Tibial artery (tissue), 4 donors: ENCODE results near the gene CACNA1I.

Source experiments
- DNase-seq, 2 donors: peaks; one replicate each; pipeline ENCODE4 v3.0.0-alpha.2; 2019
- H3K27ac ChIP-seq, 2 donors: fragments of 200-600 bp; sonication (generic) in 1 of 2; 1 replicate in 1 of 2; 2 replicates in 1 of 2; pipeline ENCODE4 v1.5.1; 2018 to 2019; ENCODE audit warnings: mild to moderate bottlenecking in 1 of 2
- H3K27me3 ChIP-seq, 2 donors: fragments of 200-600 bp; sonication (generic) in 1 of 2; one replicate each; pipeline versions ENCODE4 v1.5.1 to v1.6.0; 2016 to 2019
- H3K36me3 ChIP-seq, 3 donors: fragments of 200-600 bp; sonication (generic) in 2 of 3; one replicate each; pipeline ENCODE4 v1.5.1; 2016 to 2019; ENCODE audit warnings: mild to moderate bottlenecking in 2 of 3
- H3K4me1 ChIP-seq, 4 donors: fragments of 200-600 bp; sonication (generic) in 2 of 4; 1 replicate in 3 of 4; 2 replicates in 1 of 4; pipeline ENCODE4 v1.5.1; 2016 to 2019
- H3K4me3 ChIP-seq, 2 donors: fragments of 200-600 bp; sonication (generic) in 1 of 2; 1 replicate in 1 of 2; 2 replicates in 1 of 2; pipeline ENCODE4 v1.5.1; 2018 to 2019; ENCODE audit warnings: mild to moderate bottlenecking in 2 of 2
- H3K9me3 ChIP-seq, 3 donors: fragments of 200-600 bp; sonication (generic) in 1 of 3; one replicate each; pipeline ENCODE4 v1.5.1; 2016 to 2019
- CTCF ChIP-seq, 2 experiments: fragments of 200-600 bp in 1 of 2; fragments of 450-650 bp in 1 of 2; IDR thresholded peaks; one replicate each; pipeline ENCODE4 v1.5.1; 2017 to 2019; ENCODE audit warnings: antibody characterized with exemption in 2 of 2, mild to moderate bottlenecking in 1 of 2, moderate library complexity in 1 of 2
- intact Hi-C: fragments of 100-400 bp; cut with DNase I; formaldehyde crosslinking; loops from one replicate; pipeline ENCODE4 v1.15.0; 2023; ENCODE audit warnings: low total_unique reads

Gene CACNA1I

GRCh38 chr22:39623603-39624500 lies 53.3 kb downstream of the CACNA1I start:
- Histone ChIP-seq H3K36me3 (no peaks in the 10 kb centered on the region), H3K4me3 (no peak overlapping the region), H3K27me3 (peaks cover 0 to 93% of the 10 kb centered on the region in 2 donors), H3K4me1 (no peaks in the 10 kb centered on the region), H3K9me3 (no peaks in the 10 kb centered on the region), H3K27ac (no peak overlapping the region)
- intact Hi-C loops = no loop called here
- TF ChIP-seq CTCF (IDR thresholded peaks at IDR 0.05) = no peak
- DNase-seq = no peak

GRCh38 chr22:39624501-39624821 lies 53.9 kb downstream of the CACNA1I start:
- no peaks in the 10 kb centered on the region for H3K36me3 ChIP-seq
- H3K4me3 ChIP-seq = no peak overlapping the region
- H3K27ac ChIP-seq = no peak overlapping the region
- H3K27me3 ChIP-seq = peaks cover 0 to 93% of the 10 kb centered on the region in 2 donors
- no peaks in the 10 kb centered on the region for H3K4me1 ChIP-seq
- no peaks in the 10 kb centered on the region for H3K9me3 ChIP-seq
- DNase-seq = no peak
- intact Hi-C loops = no loop called here
- no peak for TF ChIP-seq CTCF (IDR thresholded peaks at IDR 0.05)

GRCh38 chr22:39625569-39626537 lies 55.3 kb downstream of the CACNA1I start:
- TF ChIP-seq CTCF (IDR thresholded peaks at IDR 0.05) = no peak
- intact Hi-C loops = no loop called here
- H3K36me3 ChIP-seq = no peaks in the 10 kb centered on the region
- no peaks in the 10 kb centered on the region for H3K4me1 ChIP-seq
- H3K27me3 ChIP-seq = peaks cover 0 to 91% of the 10 kb centered on the region in 2 donors
- no peaks in the 10 kb centered on the region for H3K9me3 ChIP-seq
- DNase-seq = no peak
- H3K4me3 ChIP-seq = no peak overlapping the region
- H3K27ac ChIP-seq = no peak overlapping the region

- Histone ChIP-seq H3K4me1 (no peaks in the 10 kb centered on the region), H3K9me3 (no peaks in the 10 kb centered on the region), H3K4me3 (no peak overlapping the region), H3K27me3 (peaks cover 0 to 90% of the 10 kb centered on the region in 2 donors), H3K27ac (no peak overlapping the region), H3K36me3 (no peaks in the 10 kb centered on the region)
- intact Hi-C loops = no loop called here
- DNase-seq = no peak
- no peak for TF ChIP-seq CTCF (IDR thresholded peaks at IDR 0.05)
Measured at GRCh38 chr22:39627208-39627607, 56.7 kb downstream of the CACNA1I start.

- Histone ChIP-seq H3K4me1 (no peaks in the 10 kb centered on the region), H3K36me3 (no peaks in the 10 kb centered on the region), H3K4me3 (no peak overlapping the region), H3K27me3 (peaks cover 0 to 88% of the 10 kb centered on the region in 2 donors), H3K9me3 (no peaks in the 10 kb centered on the region), H3K27ac (no peak overlapping the region)
- no peak for DNase-seq
- TF ChIP-seq CTCF (IDR thresholded peaks at IDR 0.05) = no peak
- intact Hi-C loops = no loop called here
Measured at GRCh38 chr22:39627865-39628562, 57.5 kb downstream of the CACNA1I start.
